ENCODE measurements around the gene VHLL.

The VHLL gene

GRCh38 chr1:156344409-156344808 lies 45.3 kb upstream of the VHLL start:
- Histone ChIP-seq H3K79me2 (ENCODE audit: insufficient read depth, low read length) (no peaks in the 10 kb centered on the region), H3K9ac (ENCODE audit: low read length) (no peak overlapping the region), H3K36me3 (ENCODE audit: low read length) (no peaks in the 10 kb centered on the region), H3K9me2 (replicated peaks; ENCODE audit: insufficient read depth, low read length) (no peaks in the 10 kb centered on the region), H3K27ac (ENCODE audit: low read depth, low read length) (no peak overlapping the region), H3K4me3 (ENCODE audit: insufficient read depth, low read length, poor library complexity, severe bottlenecking) (no peak overlapping the region), H3K27me3 (ENCODE audit: low read length) (no peaks in the 10 kb centered on the region), H3K9me3 (ENCODE audit: insufficient read depth, low read length) (no peaks in the 10 kb centered on the region), H3F3A (ENCODE audit: insufficient read depth) (peaks cover 5% of the 10 kb centered on the region; the same call in 1 of the 2 replicates), H3K4me2 (ENCODE audit: low read depth, low read length, poor library complexity, severe bottlenecking) (no peak overlapping the region), H4K20me1 (ENCODE audit: low read depth, low read length) (no peaks in the 10 kb centered on the region), H2AFZ (ENCODE audit: low read depth, low read length, severe bottlenecking) (no peak overlapping the region)
- TF ChIP-seq EZH2phosphoT487 (conservative IDR thresholded peaks at IDR 0.05; ENCODE audit: low read length) = no peak
- TF ChIP-seq CTCF (IDR thresholded peaks at IDR 0.05; ENCODE audit: insufficient read depth, low read length, poor library complexity, severe bottlenecking) = no peak

GRCh38 chr1:156342166-156342955 lies 43.3 kb upstream of the VHLL start:
- Histone ChIP-seq H3K79me2 (ENCODE audit: insufficient read depth, low read length) (peaks cover 6% of the 10 kb centered on the region), H4K20me1 (ENCODE audit: low read depth, low read length) (no peaks in the 10 kb centered on the region), H3K36me3 (ENCODE audit: low read length) (no peaks in the 10 kb centered on the region), H3K9me2 (replicated peaks; ENCODE audit: insufficient read depth, low read length) (no peaks in the 10 kb centered on the region), H3K4me2 (ENCODE audit: low read depth, low read length, poor library complexity, severe bottlenecking) (no peak overlapping the region), H3F3A (ENCODE audit: insufficient read depth) (peaks cover 10% of the 10 kb centered on the region; the same call in 1 of the 2 replicates), H3K27ac (ENCODE audit: low read depth, low read length) (no peak overlapping the region), H3K4me3 (ENCODE audit: insufficient read depth, low read length, poor library complexity, severe bottlenecking) (no peak overlapping the region), H3K27me3 (ENCODE audit: low read length) (no peaks in the 10 kb centered on the region), H3K9me3 (ENCODE audit: insufficient read depth, low read length) (no peaks in the 10 kb centered on the region), H2AFZ (ENCODE audit: low read depth, low read length, severe bottlenecking) (no peak overlapping the region), H3K9ac (ENCODE audit: low read length) (no peak overlapping the region)
- TF ChIP-seq CTCF (IDR thresholded peaks at IDR 0.05; ENCODE audit: insufficient read depth, low read length, poor library complexity, severe bottlenecking) (no peak), EZH2phosphoT487 (conservative IDR thresholded peaks at IDR 0.05; ENCODE audit: low read length) (no peak)

GRCh38 chr1:156338180-156338976 lies 39.3 kb upstream of the VHLL start, which contains the start of the genes CCT3 and TSACC:
Gene CCT3, minus strand, starts transcription at chr1:156338292. Its CDS starts 108 bp downstream, at chr1:156338184.
Gene TSACC, plus strand, starts transcription at chr1:156338526. Its CDS starts 1,232 bp downstream, at chr1:156339758.
- peak within 1 kb of the TSS; percentile 46 for H2AFZ ChIP-seq (ENCODE audit: low read depth, low read length, severe bottlenecking)
- peak within 1 kb of the TSS; percentile 90 for H3K4me3 ChIP-seq (ENCODE audit: insufficient read depth, low read length, poor library complexity, severe bottlenecking)
- peaks cover 45% of the 10 kb centered on the region for H3K79me2 ChIP-seq (ENCODE audit: insufficient read depth, low read length)
- H3K4me2 ChIP-seq (ENCODE audit: low read depth, low read length, poor library complexity, severe bottlenecking) = peak within 1 kb of the TSS; percentile 82
- peaks cover 19% of the 10 kb centered on the region for H3K36me3 ChIP-seq (ENCODE audit: low read length)
- no peak for TF ChIP-seq CTCF (IDR thresholded peaks at IDR 0.05; ENCODE audit: insufficient read depth, low read length, poor library complexity, severe bottlenecking)
- no peak for TF ChIP-seq EZH2phosphoT487 (conservative IDR thresholded peaks at IDR 0.05; ENCODE audit: low read length)
- no peaks in the 10 kb centered on the region for H3K27me3 ChIP-seq (ENCODE audit: low read length)
- H3K9ac ChIP-seq (ENCODE audit: low read length) = peak within 1 kb of the TSS; percentile 77
- peak within 1 kb of the TSS; percentile 93 for H3K27ac ChIP-seq (ENCODE audit: low read depth, low read length)
- H3K9me2 ChIP-seq (replicated peaks; ENCODE audit: insufficient read depth, low read length) = no peaks in the 10 kb centered on the region
- H3F3A ChIP-seq (ENCODE audit: insufficient read depth) = peaks cover 10% of the 10 kb centered on the region; the same call in 1 of the 2 replicates
- H3K9me3 ChIP-seq (ENCODE audit: insufficient read depth, low read length) = no peaks in the 10 kb centered on the region
- H4K20me1 ChIP-seq (ENCODE audit: low read depth, low read length) = peaks cover 16% of the 10 kb centered on the region; the same call in 1 of the 2 replicates

All from SU-DHL-6 (cell line).